H1 (cell line): ENCODE measurements around the gene DNAJA3. TPM values are rescaled to one million over a fixed set of nuclear protein-coding genes. Genes with fewer than 3 reads are reported as not detected.

Experiments
- SAP30 ChIP-seq: fragments of 300-600 bp; sonication (generic); IDR thresholded peaks from 2 replicates; pipeline ENCODE4 v1.7.1; 2012; ENCODE audit warnings: low read length, moderate library complexity, mild to moderate bottlenecking, inconsistent platforms; ENCODE audit not compliant: insufficient read depth, insufficient replicate concordance
- polyA plus RNA-seq, 7 experiments: library from polyadenylated mRNA; depleted of rRNA in 3 of 7; stranded (reverse) in 5 of 7; unstranded in 2 of 7; fragments of >200 nt in 5 of 7; fragments of 200-250 nt in 2 of 7; gene quantifications; 1 replicate in 5 of 7; 2 replicates in 1 of 7; 4 replicates in 1 of 7; pipeline versions ENCODE4 v1.2.1 to v1.2.3, GENCODE V29; 2011 to 2013; ENCODE audit warnings: missing spikeins in 2 of 7, mixed read lengths in 2 of 7
- total RNA-seq: library from RNA; stranded (reverse); fragmentation: NEBNext Ultra II Directional; extraction: Animal tissue kit (Norgen Biotek cat#: 25700); gene quantifications from 2 replicates; pipeline ENCODE4 v1.2.1, GENCODE V29; 2021

DNAJA3 gene
- total and polyA plus RNA-seq, 2 of the 8 experiments (the other 6 are each of a cell fraction or from before 2014, with no cell fraction given): 37.3 to 59.1 TPM

GRCh38 chr16:4463522-4464163, 38.0 kb downstream of the DNAJA3 start (continued):
- no peak for TF ChIP-seq SAP30
- TF ChIP-seq, all 59 proteins: peak for 0
